ENCODE measurements around the gene CORO7.
A peak's percentile ranks its signal among the peaks of the same experiment; 100 is the strongest.

Gene CORO7

GRCh38 chr16:4370570-4371356, 45.6 kb downstream of the CORO7 start:
- Histone ChIP-seq H3K9me2 (replicated peaks; ENCODE audit: control insufficient read depth, low read length) (no peaks in the 10 kb centered on the region), H3K27ac (ENCODE audit: low read depth, low read length) (no peak overlapping the region), H3K4me1 (ENCODE audit: control insufficient read depth, low read length) (peaks cover 41% of the 10 kb centered on the region), H3K4me2 (ENCODE audit: low read length) (peak overlapping the region; percentile 60), H3K9me3 (ENCODE audit: control insufficient read depth, insufficient read depth, low read length) (no peaks in the 10 kb centered on the region), H3K36me3 (ENCODE audit: control insufficient read depth, low read length) (peaks cover 5% of the 10 kb centered on the region; the same call in 1 of the 2 replicates), H3K79me2 (ENCODE audit: control insufficient read depth, low read length) (no peaks in the 10 kb centered on the region), H4K20me1 (ENCODE audit: control insufficient read depth, insufficient read depth, low read depth, low read length) (peaks cover 19% of the 10 kb centered on the region), H3K27me3 (ENCODE audit: control insufficient read depth, low read length) (peaks cover 5% of the 10 kb centered on the region), H3F3A (ENCODE audit: control insufficient read depth, insufficient read depth) (no peaks in the 10 kb centered on the region; the same call in 1 of the 2 replicates), H3K4me3 (ENCODE audit: low read length) (peak overlapping the region; percentile 56; the same call in 1 of the 2 replicates)
- TF ChIP-seq EZH2phosphoT487 (IDR thresholded peaks at IDR 0.05; ENCODE audit: borderline replicate concordance, low read length), result no peak
- no peak for TF ChIP-seq CTCF (IDR thresholded peaks at IDR 0.05; ENCODE audit: low read depth, low read length, poor library complexity, severe bottlenecking)

- no peaks in the 10 kb centered on the region; the same call in 1 of the 2 replicates for H3F3A ChIP-seq (ENCODE audit: control insufficient read depth, insufficient read depth)
- H3K4me1 ChIP-seq (ENCODE audit: control insufficient read depth, low read length), result peaks cover 47% of the 10 kb centered on the region
- TF ChIP-seq CTCF (IDR thresholded peaks at IDR 0.05; ENCODE audit: low read depth, low read length, poor library complexity, severe bottlenecking) (no peak), EZH2phosphoT487 (IDR thresholded peaks at IDR 0.05; ENCODE audit: borderline replicate concordance, low read length) (no peak)
- H3K27me3 ChIP-seq (ENCODE audit: control insufficient read depth, low read length), result peaks cover 5% of the 10 kb centered on the region
- no peak overlapping the region for H3K27ac ChIP-seq (ENCODE audit: low read depth, low read length)
- no peak overlapping the region for H3K4me2 ChIP-seq (ENCODE audit: low read length)
- H3K9me3 ChIP-seq (ENCODE audit: control insufficient read depth, insufficient read depth, low read length), result no peaks in the 10 kb centered on the region
- H3K36me3 ChIP-seq (ENCODE audit: control insufficient read depth, low read length), result peaks cover 5% of the 10 kb centered on the region; the same call in 1 of the 2 replicates
- H3K4me3 ChIP-seq (ENCODE audit: low read length), result no peak overlapping the region
- H4K20me1 ChIP-seq (ENCODE audit: control insufficient read depth, insufficient read depth, low read depth, low read length), result peaks cover 19% of the 10 kb centered on the region
- H3K9me2 ChIP-seq (replicated peaks; ENCODE audit: control insufficient read depth, low read length), result no peaks in the 10 kb centered on the region
- H3K79me2 ChIP-seq (ENCODE audit: control insufficient read depth, low read length), result no peaks in the 10 kb centered on the region
Observed at GRCh38 chr16:4370151-4370550, 46.2 kb downstream of the CORO7 start.

GRCh38 chr16:4369007-4369733, 47.2 kb downstream of the CORO7 start:
- H4K20me1 ChIP-seq (ENCODE audit: control insufficient read depth, insufficient read depth, low read depth, low read length), result peaks cover 19% of the 10 kb centered on the region
- H3K4me2 ChIP-seq (ENCODE audit: low read length), result no peak overlapping the region
- no peaks in the 10 kb centered on the region for H3K9me2 ChIP-seq (replicated peaks; ENCODE audit: control insufficient read depth, low read length)
- H3K4me1 ChIP-seq (ENCODE audit: control insufficient read depth, low read length), result peaks cover 57% of the 10 kb centered on the region
- H3K79me2 ChIP-seq (ENCODE audit: control insufficient read depth, low read length), result no peaks in the 10 kb centered on the region
- TF ChIP-seq CTCF (IDR thresholded peaks at IDR 0.05; ENCODE audit: low read depth, low read length, poor library complexity, severe bottlenecking) (no peak), EZH2phosphoT487 (IDR thresholded peaks at IDR 0.05; ENCODE audit: borderline replicate concordance, low read length) (no peak)
- H3K36me3 ChIP-seq (ENCODE audit: control insufficient read depth, low read length), result peaks cover 12% of the 10 kb centered on the region; the same call in 1 of the 2 replicates
- H3K9me3 ChIP-seq (ENCODE audit: control insufficient read depth, insufficient read depth, low read length), result no peaks in the 10 kb centered on the region
- H3F3A ChIP-seq (ENCODE audit: control insufficient read depth, insufficient read depth), result no peaks in the 10 kb centered on the region; the same call in 1 of the 2 replicates
- H3K27ac ChIP-seq (ENCODE audit: low read depth, low read length), result no peak overlapping the region
- no peak overlapping the region for H3K4me3 ChIP-seq (ENCODE audit: low read length)
- peaks cover 5% of the 10 kb centered on the region for H3K27me3 ChIP-seq (ENCODE audit: control insufficient read depth, low read length)

Measured in DOHH2 (cell line).